Tongue (tissue), 2 donors: ENCODE measurements around the gene OCA2. TPM values are rescaled to one million over a fixed set of nuclear protein-coding genes. Genes with fewer than 3 reads are reported as not detected.
"Not testable (repeated sequence)": the region's sequence is repeated elsewhere in the genome, so short reads cannot be mapped to it uniquely, and the experiment has no call there.

Source experiments
- DNase-seq: peaks from one replicate; pipeline ENCODE4 v3.0.0-alpha.2; 2015
- total RNA-seq: library from RNA; depleted of rRNA; stranded (reverse); fragments of >200 nt; gene quantifications from one replicate; pipeline ENCODE4 v1.2.3, GENCODE V29; 2014

OCA2 gene
- total RNA-seq: 4.9 TPM

DNA sequence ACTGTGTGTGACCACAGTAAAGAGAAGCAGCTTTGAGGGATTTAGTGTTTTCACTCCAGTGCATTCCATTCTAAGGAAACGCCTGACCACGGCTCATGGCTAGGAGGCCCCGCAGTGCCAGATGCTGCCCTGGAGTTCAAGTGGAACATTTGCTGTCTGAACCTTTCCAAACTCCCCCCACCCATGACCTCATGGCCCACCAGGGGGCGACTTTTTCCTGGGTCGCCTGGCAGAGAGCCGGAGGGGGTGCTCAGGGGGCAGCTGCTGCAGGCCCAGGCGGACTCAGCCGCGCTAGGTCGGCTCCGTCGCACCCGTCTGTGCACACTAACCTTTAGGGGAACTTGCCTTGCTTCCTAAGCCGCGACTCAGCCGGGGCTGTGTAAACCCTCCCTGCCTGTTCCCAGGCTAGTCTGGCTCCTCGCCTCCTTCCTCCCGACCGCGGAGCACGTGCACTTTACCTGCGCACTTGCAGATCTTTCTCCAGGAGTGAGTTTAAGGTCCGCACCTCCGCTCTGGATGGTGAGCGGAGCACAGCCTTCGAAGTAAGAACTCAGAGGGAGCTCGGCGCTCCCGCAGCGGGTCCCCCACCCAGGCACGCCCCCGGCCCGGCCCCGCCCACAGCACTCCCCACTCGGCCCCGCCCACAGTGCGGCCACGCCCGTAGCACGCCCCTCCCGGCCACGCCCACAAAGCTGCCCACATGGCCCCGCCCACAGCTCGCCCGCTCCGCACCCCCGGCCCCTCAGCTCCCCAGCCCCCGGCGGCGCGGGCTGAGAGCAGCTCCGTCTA is at the start of gene OCA2:
TSS of gene OCA2 (minus strand) at position 550 of the 789 bp plus-strand sequence. CDS start 17,441 bp downstream, outside the sequence.
- DNase-seq: peak; percentile 90

DNA sequence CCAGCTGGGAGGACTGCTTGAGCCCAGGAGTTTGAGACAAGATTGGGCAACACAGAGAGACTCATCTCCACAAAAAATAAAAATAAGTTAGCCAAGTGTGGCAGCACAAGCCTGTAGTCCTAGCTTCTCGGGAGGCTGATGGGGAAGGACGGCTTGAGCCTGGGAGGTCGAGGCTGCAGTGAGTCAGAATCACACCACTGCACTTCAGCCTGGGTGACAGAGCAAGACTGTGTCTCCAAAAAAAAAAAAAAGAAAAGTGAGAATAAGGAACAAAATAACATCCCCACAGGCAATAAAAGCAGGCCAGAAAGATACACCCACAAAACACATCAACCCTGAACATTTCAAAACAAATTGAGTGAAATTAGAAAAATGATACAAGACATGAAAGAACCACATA is 48.7 kb upstream of the OCA2 start:
- no peak for DNase-seq

GRCh38 chr15:28145419-28145818 is 46.3 kb upstream of the OCA2 start:
- DNase-seq: not testable (repeated sequence)

GRCh38 chr15:28140062-28140461 is 40.9 kb upstream of the OCA2 start:
- no peak for DNase-seq

- DNase-seq: not testable (repeated sequence)
These were observed 38.4 kb upstream of the OCA2 start for GRCh38 chr15:28137408-28138039.

- not testable (repeated sequence) for DNase-seq
These were observed 37.3 kb upstream of the OCA2 start for GRCh38 chr15:28136236-28136904.

DNA sequence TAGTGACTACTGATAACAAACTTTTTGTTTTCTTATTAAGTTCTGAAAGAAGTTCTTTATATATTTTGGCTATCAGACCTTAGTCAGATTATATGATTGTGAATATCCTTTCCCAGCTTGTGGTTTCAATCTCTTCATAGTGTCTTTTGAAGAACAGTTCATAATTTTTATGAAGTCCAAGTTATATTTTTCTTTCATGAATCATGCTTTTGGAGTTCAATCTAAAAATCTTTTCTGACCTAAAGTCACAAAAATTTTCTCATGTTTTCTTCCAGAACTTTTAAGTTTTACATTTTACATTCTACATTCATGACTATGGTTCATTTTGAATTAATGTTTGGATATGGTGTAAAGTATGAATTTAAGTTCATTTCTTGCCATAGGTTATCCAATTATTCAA is 34.2 kb upstream of the OCA2 start:
- DNase-seq: no peak

DNA sequence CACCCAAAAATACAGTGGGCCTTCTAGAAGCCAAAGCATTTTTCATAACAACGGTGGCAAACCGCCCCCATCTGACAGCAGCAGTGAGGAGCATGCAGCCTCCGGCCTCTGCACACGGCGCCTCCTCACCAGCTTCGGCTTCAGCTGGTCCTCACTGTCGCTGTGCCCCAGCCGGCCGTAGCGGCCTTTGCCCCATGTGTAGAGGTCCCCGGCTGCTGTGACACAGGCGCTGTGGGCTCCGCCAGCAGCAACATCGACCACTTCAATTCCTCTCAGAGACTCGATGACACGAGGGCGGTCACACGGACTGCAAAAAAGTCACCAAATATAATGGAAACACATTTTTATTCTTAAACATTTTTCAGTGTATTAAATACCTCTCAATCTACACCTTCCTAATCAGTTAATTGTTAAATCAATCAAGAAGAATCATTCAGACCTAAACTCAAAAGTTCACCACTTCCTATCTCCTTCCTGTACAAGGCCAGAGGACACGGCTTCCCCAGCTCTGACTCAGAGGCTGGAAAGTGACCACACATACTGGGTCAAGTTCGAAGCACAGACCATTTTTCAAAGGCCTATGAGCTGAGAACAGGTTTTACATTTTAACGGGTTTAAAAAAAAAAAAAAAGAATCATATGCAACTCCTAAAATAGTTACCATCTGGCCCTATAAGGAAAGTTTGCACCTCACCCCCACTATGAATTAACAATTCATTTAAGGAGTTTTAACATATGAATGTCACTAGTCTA is 33.6 kb upstream of the OCA2 start:
- DNase-seq: no peak

DNA sequence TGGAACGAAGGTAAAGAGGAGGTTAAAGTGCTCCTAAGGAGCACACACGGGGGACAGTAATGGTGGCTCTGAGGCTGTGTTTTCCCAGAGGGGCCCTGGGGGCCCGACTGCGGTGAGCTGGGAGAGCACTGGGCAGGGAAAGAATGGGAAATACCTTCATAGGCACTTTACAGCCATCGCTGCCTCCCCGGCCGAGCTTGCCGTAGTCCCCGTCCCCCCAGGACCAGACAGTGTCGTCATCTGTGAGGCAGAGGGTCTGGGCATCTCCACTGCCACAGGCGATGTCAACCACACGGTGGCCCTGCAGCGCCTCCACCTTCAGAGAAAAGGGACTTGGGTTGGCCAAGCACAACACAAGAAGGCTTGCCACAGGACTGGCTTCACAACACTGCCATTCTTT is 32.8 kb upstream of the OCA2 start:
- DNase-seq: no peak

DNA sequence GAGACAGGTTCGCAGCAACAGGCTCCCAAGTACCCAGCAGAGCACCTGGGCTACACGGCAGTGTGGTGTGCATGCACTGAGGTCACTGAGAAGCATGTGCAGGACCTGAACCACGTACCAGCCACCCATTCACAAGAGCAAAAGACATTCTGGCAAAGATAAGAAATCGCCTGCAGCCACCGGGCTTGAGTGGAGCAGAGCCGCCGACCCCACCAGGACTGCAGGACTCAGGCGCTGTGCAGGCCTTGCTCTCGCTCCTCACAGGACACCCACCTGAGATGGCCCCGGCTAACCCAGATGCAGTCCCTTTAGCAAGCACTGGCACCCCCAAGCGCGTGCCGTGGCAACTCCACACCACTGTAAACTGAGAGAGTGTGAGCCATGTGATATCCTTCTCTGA is 32.3 kb upstream of the OCA2 start:
- DNase-seq: no peak

GRCh38 chr15:28130651-28131050 is 31.5 kb upstream of the OCA2 start:
- DNase-seq: no peak

- no peak for DNase-seq
These were observed 30.2 kb upstream of the OCA2 start for GRCh38 chr15:28129231-28129848.

- no peak for DNase-seq
These were observed 28.9 kb upstream of the OCA2 start for GRCh38 chr15:28128031-28128430.

DNA sequence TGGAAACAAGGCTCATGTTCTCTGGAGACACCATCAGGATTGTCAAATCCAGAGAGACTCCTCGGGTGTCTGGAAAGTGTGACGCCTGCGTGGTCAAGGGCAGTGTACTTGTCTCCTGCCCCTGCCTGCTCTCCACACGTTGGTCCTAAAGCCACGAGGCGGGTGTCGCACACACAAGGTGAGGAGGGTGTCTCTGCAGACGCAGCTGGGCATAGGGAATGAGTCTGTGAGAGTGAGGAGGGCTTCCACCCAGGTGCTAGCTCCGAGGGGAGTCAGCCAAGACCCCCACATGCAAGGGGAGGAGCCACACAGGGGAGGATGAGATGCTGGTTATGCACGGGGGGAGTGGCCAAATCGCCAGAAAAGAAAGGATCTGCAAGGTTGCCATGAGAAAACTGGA is 27.9 kb upstream of the OCA2 start:
- no peak for DNase-seq

DNA sequence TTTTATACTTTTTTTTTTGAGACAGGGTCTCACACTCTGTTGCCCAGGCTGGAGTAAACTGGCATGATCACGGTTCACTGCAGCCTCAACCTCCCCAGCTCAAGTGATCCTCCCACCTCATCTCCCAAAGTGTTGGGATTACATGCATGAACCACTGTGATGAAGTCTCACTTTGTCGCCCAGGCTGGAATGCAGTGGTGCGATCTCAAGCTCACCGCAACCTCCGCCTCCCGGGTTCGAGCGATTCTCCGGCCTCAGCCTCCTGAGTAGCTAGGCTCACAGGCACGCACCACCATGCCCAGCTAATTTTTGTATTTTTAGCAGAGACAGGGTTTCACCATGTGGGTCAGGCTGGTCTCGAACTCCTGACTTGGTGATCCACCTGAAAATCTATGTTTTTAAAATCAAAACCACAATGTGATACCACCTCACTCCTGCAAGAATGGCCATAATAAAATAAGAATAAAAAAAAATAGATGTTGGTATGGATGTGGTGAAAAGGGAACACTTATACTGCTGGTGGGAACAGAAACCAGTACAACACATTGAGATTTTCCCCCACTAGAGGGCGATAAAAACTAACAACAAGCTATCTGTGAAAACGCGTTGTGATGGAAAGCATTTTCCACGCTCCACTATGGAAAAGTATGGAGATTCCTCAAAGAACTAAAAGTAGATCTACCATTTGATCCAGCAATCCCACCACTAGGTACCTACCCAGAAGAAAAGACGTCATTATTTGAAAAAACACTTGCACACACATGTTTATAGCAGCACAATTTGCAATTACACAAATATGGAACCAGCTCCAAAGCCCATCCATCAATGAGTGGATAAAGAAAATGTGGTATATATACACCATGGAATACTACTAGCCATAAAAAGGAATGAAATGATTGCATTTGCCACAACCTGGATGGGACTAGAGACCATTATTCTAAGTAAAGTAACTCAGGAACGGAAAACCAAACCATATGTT is 26.8 kb upstream of the OCA2 start:
- peak; percentile 85 for DNase-seq

DNA sequence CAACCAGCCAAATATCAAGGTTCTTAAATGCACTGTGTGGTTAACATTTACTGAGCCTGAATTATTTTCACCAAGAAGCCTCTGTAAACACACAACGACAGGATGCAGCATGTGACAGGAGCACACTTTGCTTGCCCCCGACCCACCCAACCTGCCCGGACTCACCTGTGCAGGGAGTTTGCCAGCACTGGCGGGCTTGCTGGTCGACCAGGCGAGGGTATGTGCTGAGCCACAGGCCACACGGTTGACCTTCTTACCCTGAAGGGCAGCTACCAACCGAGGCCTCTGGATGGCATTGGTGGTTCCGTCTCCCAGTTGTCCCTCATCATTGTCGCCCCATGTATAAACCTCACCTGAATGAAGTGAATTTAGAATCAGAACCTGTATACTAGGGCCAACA is 25.7 kb upstream of the OCA2 start:
- DNase-seq: no peak

DNA sequence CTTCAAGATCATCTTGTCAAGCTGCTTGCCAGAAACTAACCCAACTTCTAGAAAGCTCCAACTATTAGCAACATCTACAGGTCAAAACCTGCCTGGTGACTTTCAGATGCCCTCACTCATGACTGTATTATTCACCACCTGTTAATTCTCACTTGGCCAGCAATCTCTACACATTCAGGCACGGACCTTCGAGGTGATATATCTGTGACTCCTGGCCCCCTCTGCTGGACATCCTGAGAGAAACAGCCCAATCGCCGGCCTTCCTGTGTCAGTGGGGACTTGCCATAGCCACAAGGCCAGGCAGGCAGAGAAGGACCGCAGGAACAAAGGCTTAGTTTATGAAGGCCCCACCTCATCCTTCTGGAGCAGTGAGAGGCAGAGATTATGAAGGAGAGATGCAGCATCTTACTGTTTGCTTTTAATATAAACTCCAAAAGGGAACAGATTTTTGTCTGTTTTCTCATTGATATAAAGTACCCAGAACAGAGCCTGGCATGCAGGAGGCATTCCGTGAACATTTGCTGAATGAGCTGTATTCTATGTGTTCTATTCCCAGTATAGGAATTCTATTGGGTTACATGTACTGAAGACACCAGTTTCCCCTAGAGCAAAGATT is 24.4 kb upstream of the OCA2 start:
- DNase-seq: peak; percentile 89

- no peak for DNase-seq
These were observed 23.2 kb upstream of the OCA2 start for GRCh38 chr15:28122038-28122949.

GRCh38 chr15:28121577-28121976 is 22.5 kb upstream of the OCA2 start:
- not testable (repeated sequence) for DNase-seq

DNA sequence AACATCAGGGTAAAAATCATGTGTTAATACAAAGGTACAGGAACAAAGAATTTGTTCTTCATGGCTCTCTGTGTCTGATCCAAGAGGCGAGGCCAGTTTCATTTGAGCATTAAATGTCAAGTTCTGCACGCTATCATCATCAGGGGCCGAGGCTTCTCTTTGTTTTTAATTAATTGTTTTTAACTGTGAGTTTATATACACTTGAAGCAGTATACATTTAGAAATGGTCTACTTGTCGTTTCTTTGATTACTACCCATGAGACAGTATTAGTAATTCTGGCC is 21.2 kb upstream of the OCA2 start:
- DNase-seq: no peak
